ENCODE data around the gene BMP8B. TPM values are rescaled to one million over a fixed set of nuclear protein-coding genes. Genes with fewer than 3 reads are reported as not detected.

The BMP8B gene
- total and polyA plus RNA-seq, 2 donors (not counting 1 experiment from before 2014, with no cell fraction given), result 1.5 to 2.3 TPM

DNA sequence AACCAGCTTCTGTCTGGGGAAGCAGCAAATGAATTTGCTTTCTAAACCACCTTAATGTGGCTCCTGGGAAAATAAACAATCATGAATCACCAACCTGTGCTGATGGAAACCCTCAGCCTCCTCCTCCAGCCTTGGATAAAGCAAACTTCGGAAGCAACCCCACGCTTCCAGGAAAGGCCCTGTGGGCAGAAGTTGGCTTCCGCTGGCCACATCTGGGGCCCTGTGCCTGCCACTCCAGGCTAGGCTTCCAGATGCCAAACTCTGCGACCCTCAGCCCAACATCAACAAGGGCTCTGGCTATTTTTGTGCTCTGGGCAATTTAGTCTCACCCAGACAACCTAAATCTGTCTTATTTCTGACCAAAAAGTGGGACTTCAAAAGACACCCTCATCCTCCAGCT is 11.4 kb downstream of the BMP8B start:
- DNase-seq, result no peak
- no peak for TF ChIP-seq EZH2 (IDR thresholded peaks at IDR 0.05; ENCODE audit: borderline replicate concordance, insufficient read depth, low read depth, low read length, poor library complexity, severe bottlenecking)
- CTCF ChIA-PET, result no interaction called here
- no peaks in the 10 kb centered on the region for H3K9me3 Mint-ChIP-seq (ENCODE audit: insufficient read depth)
- no peak overlapping the region for H3K27ac Mint-ChIP-seq
- H3K27me3 Mint-ChIP-seq, result no peaks in the 10 kb centered on the region
- 94% methylated on average over 4 of the region's 4 CpGs for WGBS (ENCODE audit: insufficient coverage)
- H3K4me2 ChIP-seq (replicated peaks; ENCODE audit: low read depth, low read length, poor library complexity, severe bottlenecking), result no peak overlapping the region
- H3K9me3 ChIP-seq (ENCODE audit: control extremely low read depth in 1 of 3, control insufficient read depth in 2 of 3, insufficient read depth in 1 of 3, low read length in 2 of 3), result peaks cover 0 to 3% (median 0%) of the 10 kb centered on the region in 3 donors
- no peak overlapping the region for H3K4me3 ChIP-seq (ENCODE audit: control extremely low read depth in 1 of 5, extremely low read depth in 1 of 5, insufficient read depth in 1 of 5, low read depth in 2 of 5, low read length in 4 of 5)
- no peaks in the 10 kb centered on the region for H3K27me3 ChIP-seq (replicated peaks in 1 of 4; ENCODE audit: control extremely low read depth in 1 of 4, control insufficient read depth in 3 of 4, insufficient read depth in 4 of 4, low read length in 3 of 4)
- H4K20me1 ChIP-seq (ENCODE audit: control insufficient read depth, insufficient read depth, low read length, poor library complexity, severe bottlenecking), result no peaks in the 10 kb centered on the region
- no peak overlapping the region for H3K27ac ChIP-seq (ENCODE audit: low read length in 2 of 2)
- peaks cover 10% of the 10 kb centered on the region for H3K4me1 Mint-ChIP-seq
- H2AFZ ChIP-seq (ENCODE audit: insufficient read depth, low read depth, low read length, poor library complexity, severe bottlenecking), result no peak overlapping the region
- H3K4me1 ChIP-seq (ENCODE audit: control insufficient read depth in 2 of 2, insufficient read depth in 2 of 2, low read length in 2 of 2), result peaks cover 0 to 5% of the 10 kb centered on the region in 2 donors
- no peak overlapping the region for H3K9ac ChIP-seq (ENCODE audit: low read length)
- no peaks in the 10 kb centered on the region for H3K79me2 ChIP-seq (ENCODE audit: control insufficient read depth, insufficient read depth, low read length)
- no peaks in the 10 kb centered on the region for H3K36me3 ChIP-seq (replicated peaks in 1 of 2; ENCODE audit: control extremely low read depth in 1 of 2, control insufficient read depth in 1 of 2, extremely low read depth in 1 of 2, insufficient read depth in 2 of 2, low read length in 1 of 2)
- no peak overlapping the region for H3K4me3 Mint-ChIP-seq
- no peak for ATAC-seq (ENCODE audit: low read depth)
- intact Hi-C loops (cut with micrococcal nuclease), result no loop called here
- POLR2A ChIA-PET, result no interaction called here

DNA sequence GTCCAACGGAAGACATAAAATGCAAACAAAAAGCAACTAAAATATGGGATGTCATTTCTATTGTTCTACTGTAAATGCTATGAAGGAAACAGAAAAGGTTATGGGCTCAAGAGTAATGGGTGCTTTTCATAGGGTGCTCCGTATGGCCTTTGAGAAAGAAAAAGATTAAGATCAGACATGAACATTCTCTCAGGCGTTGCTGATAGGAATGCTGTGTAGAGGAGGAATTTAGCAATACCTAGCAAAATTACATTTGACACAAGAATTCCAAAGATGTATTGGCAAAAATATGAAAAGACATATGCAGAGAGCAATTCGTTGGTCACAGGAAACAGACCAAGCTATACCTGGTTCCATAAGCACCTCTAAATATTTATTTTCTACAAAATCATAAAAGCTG is 11.8 kb downstream of the BMP8B start:
- DNase-seq, result no peak
- intact Hi-C loops (cut with micrococcal nuclease), result no loop called here
- H3K27me3 Mint-ChIP-seq, result no peaks in the 10 kb centered on the region
- CTCF ChIA-PET, result no interaction called here
- peaks cover 10% of the 10 kb centered on the region for H3K4me1 Mint-ChIP-seq
- H4K20me1 ChIP-seq (ENCODE audit: control insufficient read depth, insufficient read depth, low read length, poor library complexity, severe bottlenecking), result no peaks in the 10 kb centered on the region
- H3K9me3 ChIP-seq (ENCODE audit: control extremely low read depth in 1 of 3, control insufficient read depth in 2 of 3, insufficient read depth in 1 of 3, low read length in 2 of 3), result peaks cover 0 to 3% (median 0%) of the 10 kb centered on the region in 3 donors
- no peak overlapping the region for H3K4me2 ChIP-seq (replicated peaks; ENCODE audit: low read depth, low read length, poor library complexity, severe bottlenecking)
- H2AFZ ChIP-seq (ENCODE audit: insufficient read depth, low read depth, low read length, poor library complexity, severe bottlenecking), result no peak overlapping the region
- no peaks in the 10 kb centered on the region for H3K36me3 ChIP-seq (replicated peaks in 1 of 2; ENCODE audit: control extremely low read depth in 1 of 2, control insufficient read depth in 1 of 2, extremely low read depth in 1 of 2, insufficient read depth in 2 of 2, low read length in 1 of 2)
- no peaks in the 10 kb centered on the region for H3K27me3 ChIP-seq (replicated peaks in 1 of 4; ENCODE audit: control extremely low read depth in 1 of 4, control insufficient read depth in 3 of 4, insufficient read depth in 4 of 4, low read length in 3 of 4)
- ATAC-seq (ENCODE audit: low read depth), result no peak
- peaks cover 0 to 5% of the 10 kb centered on the region in 2 donors for H3K4me1 ChIP-seq (ENCODE audit: control insufficient read depth in 2 of 2, insufficient read depth in 2 of 2, low read length in 2 of 2)
- no peak overlapping the region for H3K4me3 ChIP-seq (ENCODE audit: control extremely low read depth in 1 of 5, extremely low read depth in 1 of 5, insufficient read depth in 1 of 5, low read depth in 2 of 5, low read length in 4 of 5)
- H3K27ac Mint-ChIP-seq, result no peak overlapping the region
- WGBS (ENCODE audit: insufficient coverage), result 83% methylated on average over 1 of the region's 4 CpGs
- no peak overlapping the region for H3K27ac ChIP-seq (ENCODE audit: low read length in 2 of 2)
- no peak for TF ChIP-seq EZH2 (IDR thresholded peaks at IDR 0.05; ENCODE audit: borderline replicate concordance, insufficient read depth, low read depth, low read length, poor library complexity, severe bottlenecking)
- TF ChIP-seq, protein P1, sequence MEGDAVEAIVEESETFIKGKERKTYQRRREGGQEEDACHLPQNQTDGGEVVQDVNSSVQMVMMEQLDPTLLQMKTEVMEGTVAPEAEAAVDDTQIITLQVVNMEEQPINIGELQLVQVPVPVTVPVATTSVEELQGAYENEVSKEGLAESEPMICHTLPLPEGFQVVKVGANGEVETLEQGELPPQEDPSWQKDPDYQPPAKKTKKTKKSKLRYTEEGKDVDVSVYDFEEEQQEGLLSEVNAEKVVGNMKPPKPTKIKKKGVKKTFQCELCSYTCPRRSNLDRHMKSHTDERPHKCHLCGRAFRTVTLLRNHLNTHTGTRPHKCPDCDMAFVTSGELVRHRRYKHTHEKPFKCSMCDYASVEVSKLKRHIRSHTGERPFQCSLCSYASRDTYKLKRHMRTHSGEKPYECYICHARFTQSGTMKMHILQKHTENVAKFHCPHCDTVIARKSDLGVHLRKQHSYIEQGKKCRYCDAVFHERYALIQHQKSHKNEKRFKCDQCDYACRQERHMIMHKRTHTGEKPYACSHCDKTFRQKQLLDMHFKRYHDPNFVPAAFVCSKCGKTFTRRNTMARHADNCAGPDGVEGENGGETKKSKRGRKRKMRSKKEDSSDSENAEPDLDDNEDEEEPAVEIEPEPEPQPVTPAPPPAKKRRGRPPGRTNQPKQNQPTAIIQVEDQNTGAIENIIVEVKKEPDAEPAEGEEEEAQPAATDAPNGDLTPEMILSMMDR (IDR thresholded peaks at IDR 0.05), result no peak
- no peaks in the 10 kb centered on the region for H3K79me2 ChIP-seq (ENCODE audit: control insufficient read depth, insufficient read depth, low read length)
- H3K9ac ChIP-seq (ENCODE audit: low read length), result no peak overlapping the region
- no peaks in the 10 kb centered on the region for H3K9me3 Mint-ChIP-seq (ENCODE audit: insufficient read depth)
- POLR2A ChIA-PET, result no interaction called here
- H3K4me3 Mint-ChIP-seq, result no peak overlapping the region

Measured in B cell (primary cell).